Erythroblast (primary cell): ENCODE measurements around the gene OTUD4.

ENCODE experiments used
- GATA1 ChIP-seq: IDR thresholded peaks from 2 replicates; pipeline ENCODE4 v1.6.1; 2011; ENCODE audit warnings: low read depth, mild to moderate bottlenecking, control low read depth, low read length, moderate library complexity
- POLR2A ChIP-seq: IDR thresholded peaks from 2 replicates; pipeline ENCODE4 v1.6.1; 2011; ENCODE audit warnings: mild to moderate bottlenecking, low read length

DNA sequence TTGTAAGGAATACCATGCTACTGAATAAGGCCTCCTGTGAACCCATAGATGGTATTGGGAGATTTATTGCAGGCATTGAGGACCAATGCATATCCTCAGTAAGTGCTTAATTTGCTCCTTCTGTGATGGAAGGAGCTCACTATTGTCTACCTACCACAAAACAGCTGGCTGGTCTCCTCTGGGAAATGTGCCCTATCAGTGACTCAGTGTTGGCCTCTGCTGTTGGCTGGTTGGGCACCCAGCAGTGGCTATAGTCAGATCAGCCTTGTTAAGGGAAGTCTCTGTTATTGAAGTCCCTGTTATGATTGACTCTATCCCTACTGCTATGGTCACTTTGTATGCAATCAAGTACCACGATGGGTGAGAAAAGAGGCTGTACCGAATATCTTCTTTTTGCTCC, 27.5 kb upstream of the OTUD4 start:
- TF ChIP-seq POLR2A: no peak
- no peak for TF ChIP-seq GATA1
